ENCODE data around the gene TAOK2. TPM values are rescaled to one million over a fixed set of nuclear protein-coding genes. Genes with fewer than 3 reads are reported as not detected.
"Not testable (repeated sequence)": the region's sequence is repeated elsewhere in the genome, so short reads cannot be mapped to it uniquely, and the experiment has no call there.

TAOK2 gene
- polyA plus RNA-seq, 2 of the 4 experiments (the other 2 are of a cell fraction) = 13.7 to 30.8 TPM

DNA sequence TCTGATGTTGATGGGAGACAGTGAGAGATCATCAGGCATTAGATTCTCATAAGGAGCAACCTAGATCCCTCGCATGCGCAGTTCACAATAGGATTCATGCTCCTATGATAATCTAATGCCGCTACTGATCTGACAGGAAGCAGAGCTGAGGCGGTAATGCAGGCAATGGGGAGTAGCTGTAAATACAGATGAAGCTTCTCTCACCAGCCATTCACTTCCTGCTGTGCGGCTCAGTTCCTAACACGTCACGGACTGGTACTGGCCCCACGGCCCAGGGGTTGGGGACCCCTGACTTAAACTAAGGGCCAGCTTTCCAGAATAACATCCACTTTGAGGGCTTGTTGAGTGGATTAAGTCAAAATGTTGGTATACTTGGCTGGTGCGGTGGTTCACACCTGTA, 14.4 kb upstream of the TAOK2 start:
- H3K4me3 ChIP-seq = no peak overlapping the region
- ATAC-seq = no peak
- ChIA-PET POLR2A (no interaction called here), CTCF (no interaction called here)
- H3K4me2 ChIP-seq = no peak overlapping the region
- TF ChIP-seq RNF2 (IDR thresholded peaks at IDR 0.05; ENCODE audit: borderline replicate concordance, low read depth) (no peak), RAD21 (conservative IDR thresholded peaks at IDR 0.05 in 1 of 2, IDR thresholded peaks at IDR 0.05 in 1 of 2) (no peak), JUN (IDR thresholded peaks at IDR 0.05) (no peak), POLR2AphosphoS2 (conservative IDR thresholded peaks at IDR 0.05; ENCODE audit: low read length) (no peak), EP300 (IDR thresholded peaks at IDR 0.05) (no peak), CHD4 (IDR thresholded peaks at IDR 0.05; ENCODE audit: borderline replicate concordance) (no peak), ZFP36 (IDR thresholded peaks at IDR 0.05; ENCODE audit: borderline replicate concordance, partially characterized antibody) (no peak), MYC (IDR thresholded peaks at IDR 0.05; ENCODE audit: borderline replicate concordance, low read length) (no peak), ZNF302 (CRISPR knock-in tag; IDR thresholded peaks at IDR 0.05) (no peak), NR3C1 (IDR thresholded peaks at IDR 0.05) (no peak)
- TF ChIP-seq, protein P1, sequence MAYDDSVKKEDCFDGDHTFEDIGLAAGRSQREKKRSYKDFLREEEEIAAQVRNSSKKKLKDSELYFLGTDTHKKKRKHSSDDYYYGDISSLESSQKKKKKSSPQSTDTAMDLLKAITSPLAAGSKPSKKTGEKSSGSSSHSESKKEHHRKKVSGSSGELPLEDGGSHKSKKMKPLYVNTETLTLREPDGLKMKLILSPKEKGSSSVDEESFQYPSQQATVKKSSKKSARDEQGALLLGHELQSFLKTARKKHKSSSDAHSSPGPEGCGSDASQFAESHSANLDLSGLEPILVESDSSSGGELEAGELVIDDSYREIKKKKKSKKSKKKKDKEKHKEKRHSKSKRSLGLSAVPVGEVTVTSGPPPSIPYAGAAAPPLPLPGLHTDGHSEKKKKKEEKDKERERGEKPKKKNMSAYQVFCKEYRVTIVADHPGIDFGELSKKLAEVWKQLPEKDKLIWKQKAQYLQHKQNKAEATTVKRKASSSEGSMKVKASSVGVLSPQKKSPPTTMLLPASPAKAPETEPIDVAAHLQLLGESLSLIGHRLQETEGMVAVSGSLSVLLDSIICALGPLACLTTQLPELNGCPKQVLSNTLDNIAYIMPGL (CRISPR knock-in tag; IDR thresholded peaks at IDR 0.05; ENCODE audit: borderline replicate concordance) = no peak
- TF ChIP-seq, protein P2, sequence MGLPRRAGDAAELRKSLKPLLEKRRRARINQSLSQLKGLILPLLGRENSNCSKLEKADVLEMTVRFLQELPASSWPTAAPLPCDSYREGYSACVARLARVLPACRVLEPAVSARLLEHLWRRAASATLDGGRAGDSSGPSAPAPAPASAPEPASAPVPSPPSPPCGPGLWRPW (IDR thresholded peaks at IDR 0.05) = no peak
- TF ChIP-seq, protein P3, sequence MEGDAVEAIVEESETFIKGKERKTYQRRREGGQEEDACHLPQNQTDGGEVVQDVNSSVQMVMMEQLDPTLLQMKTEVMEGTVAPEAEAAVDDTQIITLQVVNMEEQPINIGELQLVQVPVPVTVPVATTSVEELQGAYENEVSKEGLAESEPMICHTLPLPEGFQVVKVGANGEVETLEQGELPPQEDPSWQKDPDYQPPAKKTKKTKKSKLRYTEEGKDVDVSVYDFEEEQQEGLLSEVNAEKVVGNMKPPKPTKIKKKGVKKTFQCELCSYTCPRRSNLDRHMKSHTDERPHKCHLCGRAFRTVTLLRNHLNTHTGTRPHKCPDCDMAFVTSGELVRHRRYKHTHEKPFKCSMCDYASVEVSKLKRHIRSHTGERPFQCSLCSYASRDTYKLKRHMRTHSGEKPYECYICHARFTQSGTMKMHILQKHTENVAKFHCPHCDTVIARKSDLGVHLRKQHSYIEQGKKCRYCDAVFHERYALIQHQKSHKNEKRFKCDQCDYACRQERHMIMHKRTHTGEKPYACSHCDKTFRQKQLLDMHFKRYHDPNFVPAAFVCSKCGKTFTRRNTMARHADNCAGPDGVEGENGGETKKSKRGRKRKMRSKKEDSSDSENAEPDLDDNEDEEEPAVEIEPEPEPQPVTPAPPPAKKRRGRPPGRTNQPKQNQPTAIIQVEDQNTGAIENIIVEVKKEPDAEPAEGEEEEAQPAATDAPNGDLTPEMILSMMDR (IDR thresholded peaks at IDR 0.05) = no peak
- WGBS (ENCODE audit: missing lambda C conversion rate) = 86% methylated on average over 9 of the region's 9 CpGs
- peaks cover 12% of the 10 kb centered on the region; the same call in 1 of the 3 replicates for H3K4me1 ChIP-seq
- no peak overlapping the region for H3K27ac ChIP-seq
- no peak for DNase-seq (ENCODE audit: low read depth in 1 of 2, low spot score in 1 of 2)
- FAIRE-seq = no peak
- H3K9me3 ChIP-seq = no peaks in the 10 kb centered on the region

DNA sequence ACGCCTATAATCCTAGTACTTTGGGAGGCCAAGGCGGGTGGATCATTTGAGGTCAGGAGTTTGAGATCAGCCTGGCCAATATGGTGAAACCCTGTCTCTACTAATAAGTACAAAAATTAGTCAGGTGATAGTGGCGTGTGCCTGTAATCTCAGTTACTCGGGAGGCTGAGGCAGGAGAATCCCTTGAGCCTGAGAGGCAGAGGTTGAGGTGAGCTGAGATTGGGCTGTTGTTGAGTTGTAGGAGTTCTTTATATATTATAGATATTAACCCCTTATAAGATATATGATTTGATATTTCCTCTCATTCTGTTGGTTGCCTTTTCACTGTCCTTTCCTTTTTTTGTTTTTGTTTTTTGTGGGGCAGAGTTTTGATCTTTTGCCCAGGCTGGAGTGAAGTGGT, 13.8 kb upstream of the TAOK2 start:
- H3K9me3 ChIP-seq; FAIRE-seq; DNase-seq (ENCODE audit: low read depth in 1 of 2, low spot score in 1 of 2); H3K4me3 ChIP-seq; ATAC-seq; H3K27ac ChIP-seq; H3K4me2 ChIP-seq; POLR2A ChIA-PET: not testable (repeated sequence)
- CTCF ChIA-PET = interaction anchor here (2.3 kb wide), 1 partner anchor 49 kb away, joined by 5 read pairs; no protein-coding TSS in a partner anchor
- peaks cover 12% of the 10 kb centered on the region; the same call in 1 of the 3 replicates for H3K4me1 ChIP-seq
- WGBS (ENCODE audit: missing lambda C conversion rate) = 94% methylated on average over 4 of the region's 4 CpGs

DNA sequence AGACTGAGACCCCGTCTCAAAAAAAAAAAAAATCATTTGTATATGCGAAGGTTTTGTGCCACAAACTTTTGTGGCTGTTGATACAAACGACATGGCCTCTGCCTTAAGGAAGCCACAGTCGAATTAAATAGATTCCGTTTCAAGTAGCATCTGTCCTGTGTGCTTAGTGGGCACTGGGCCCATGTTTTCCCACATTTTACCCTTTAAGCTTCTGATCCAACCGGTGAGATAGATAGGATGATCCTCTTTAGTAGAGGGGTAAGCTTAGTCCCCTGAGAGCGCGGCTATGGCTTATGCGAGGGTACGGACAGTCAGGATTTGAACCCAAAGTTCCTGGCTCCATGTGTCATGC, 12.6 kb upstream of the TAOK2 start:
- peaks cover 12% of the 10 kb centered on the region; the same call in 1 of the 3 replicates for H3K4me1 ChIP-seq
- CTCF ChIA-PET = interaction anchor here (0.6 to 2.6 kb wide), 16 partner anchors 9 to 145 kb away, joined by 3 to 18 read pairs (median 6); partner anchors contain the start of genes KCTD13, PAGR1 and TAOK2
- H3K4me3 ChIP-seq = peak overlapping the region; percentile 74
- DNase-seq (ENCODE audit: low read depth in 1 of 2, low spot score in 1 of 2) (no peak), FAIRE-seq (no peak), ATAC-seq (peak in 1 of 2 experiments; percentile 5; a peak in 1 of 6 replicates)
- 90% methylated on average over 10 of the region's 10 CpGs for WGBS (ENCODE audit: missing lambda C conversion rate)
- peak overlapping the region; percentile 97 for H3K4me2 ChIP-seq
- no peaks in the 10 kb centered on the region for H3K9me3 ChIP-seq
- H3K27ac ChIP-seq = peak overlapping the region; percentile 86 to 96
- POLR2A ChIA-PET = interaction anchor here (0.8 to 2.8 kb wide), 6 partner anchors 11 to 128 kb away, joined by 3 to 45 read pairs (median 6); partner anchors contain the start of genes KCTD13 and TAOK2
- TF ChIP-seq, protein P2 (IDR thresholded peaks at IDR 0.05) = no peak
- TF ChIP-seq NPAS2 (CRISPR knock-in tag; IDR thresholded peaks at IDR 0.05; ENCODE audit: borderline replicate concordance) = no peak
- no peak for TF ChIP-seq ZC3H11A (IDR thresholded peaks at IDR 0.05)
- TF ChIP-seq, protein P4, sequence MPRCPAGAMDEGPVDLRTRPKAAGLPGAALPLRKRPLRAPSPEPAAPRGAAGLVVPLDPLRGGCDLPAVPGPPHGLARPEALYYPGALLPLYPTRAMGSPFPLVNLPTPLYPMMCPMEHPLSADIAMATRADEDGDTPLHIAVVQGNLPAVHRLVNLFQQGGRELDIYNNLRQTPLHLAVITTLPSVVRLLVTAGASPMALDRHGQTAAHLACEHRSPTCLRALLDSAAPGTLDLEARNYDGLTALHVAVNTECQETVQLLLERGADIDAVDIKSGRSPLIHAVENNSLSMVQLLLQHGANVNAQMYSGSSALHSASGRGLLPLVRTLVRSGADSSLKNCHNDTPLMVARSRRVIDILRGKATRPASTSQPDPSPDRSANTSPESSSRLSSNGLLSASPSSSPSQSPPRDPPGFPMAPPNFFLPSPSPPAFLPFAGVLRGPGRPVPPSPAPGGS (IDR thresholded peaks at IDR 0.05) = no peak
- TF ChIP-seq, protein P5, sequence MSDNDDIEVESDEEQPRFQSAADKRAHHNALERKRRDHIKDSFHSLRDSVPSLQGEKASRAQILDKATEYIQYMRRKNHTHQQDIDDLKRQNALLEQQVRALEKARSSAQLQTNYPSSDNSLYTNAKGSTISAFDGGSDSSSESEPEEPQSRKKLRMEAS (IDR thresholded peaks at IDR 0.05) = no peak
- no peak for TF ChIP-seq NFE2L2 (conservative IDR thresholded peaks at IDR 0.05; ENCODE audit: low read length)
- TF ChIP-seq BHLHE40 (IDR thresholded peaks at IDR 0.05; ENCODE audit: low read depth, low read length) = no peak
- TF ChIP-seq GATA3 (IDR thresholded peaks at IDR 0.05; ENCODE audit: borderline replicate concordance) = no peak
- no peak for TF ChIP-seq KDM5A (IDR thresholded peaks at IDR 0.05)
- no peak for TF ChIP-seq POLR2A (IDR thresholded peaks at IDR 0.05; ENCODE audit: low read length)
- no peak for TF ChIP-seq HOXB5 (CRISPR knock-in tag; IDR thresholded peaks at IDR 0.05)
- no peak for TF ChIP-seq PHF8 (IDR thresholded peaks at IDR 0.05; ENCODE audit: borderline replicate concordance, low read depth)
- TF ChIP-seq HOXB13 (CRISPR knock-in tag; IDR thresholded peaks at IDR 0.05; ENCODE audit: low read depth) = no peak
- TF ChIP-seq, protein P1 (CRISPR knock-in tag; IDR thresholded peaks at IDR 0.05; ENCODE audit: borderline replicate concordance) = no peak
- TF ChIP-seq JUN (IDR thresholded peaks at IDR 0.05) = no peak

All from A549 (cell line).